ENCODE data around the gene HMX1. TPM values are rescaled to one million over a fixed set of nuclear protein-coding genes. Genes with fewer than 3 reads are reported as not detected.

The HMX1 gene
- total RNA-seq, 1 experiment from 2014 or later: not detected

DNA sequence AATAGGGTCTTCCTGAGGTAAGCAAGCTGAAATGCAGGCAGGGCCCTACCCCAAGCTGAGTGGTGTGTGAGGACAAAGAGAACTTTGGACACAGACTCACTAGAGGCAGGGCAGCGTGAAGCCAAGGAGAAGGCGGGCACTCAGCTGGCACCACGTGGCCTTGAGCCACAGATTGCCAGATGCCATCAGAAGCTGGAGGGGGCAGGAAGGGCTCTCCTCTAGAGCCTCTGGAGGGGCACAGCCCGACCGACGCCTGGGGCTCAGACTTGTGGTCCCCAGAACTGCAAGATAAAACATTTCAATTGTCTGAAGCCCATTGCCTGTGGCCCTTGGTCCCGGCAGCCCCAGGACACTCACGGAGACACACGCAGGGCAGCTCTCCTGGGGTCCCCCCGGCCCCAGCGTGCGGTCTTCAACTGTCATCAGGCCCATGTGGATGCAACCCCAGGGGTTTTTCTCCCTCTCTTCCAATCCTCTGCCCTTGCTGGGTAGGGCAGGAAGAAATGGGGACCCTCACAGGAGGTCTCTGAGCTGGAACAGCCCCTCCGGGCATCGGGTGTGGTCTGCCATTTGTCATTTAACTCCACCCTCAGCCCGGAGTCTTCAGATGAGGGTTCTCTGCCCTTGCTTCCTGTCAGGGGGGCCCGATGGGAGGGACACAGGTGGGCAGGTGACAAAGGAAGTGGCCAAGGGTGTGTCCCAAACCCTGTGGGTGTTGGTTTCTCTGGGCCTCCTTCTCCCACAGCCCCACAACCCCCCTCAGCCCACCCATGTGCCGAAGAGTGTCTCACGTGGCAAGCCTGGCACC is 22.2 kb downstream of the HMX1 start:
- DNase-seq (ENCODE audit: low spot score): no peak

DNA sequence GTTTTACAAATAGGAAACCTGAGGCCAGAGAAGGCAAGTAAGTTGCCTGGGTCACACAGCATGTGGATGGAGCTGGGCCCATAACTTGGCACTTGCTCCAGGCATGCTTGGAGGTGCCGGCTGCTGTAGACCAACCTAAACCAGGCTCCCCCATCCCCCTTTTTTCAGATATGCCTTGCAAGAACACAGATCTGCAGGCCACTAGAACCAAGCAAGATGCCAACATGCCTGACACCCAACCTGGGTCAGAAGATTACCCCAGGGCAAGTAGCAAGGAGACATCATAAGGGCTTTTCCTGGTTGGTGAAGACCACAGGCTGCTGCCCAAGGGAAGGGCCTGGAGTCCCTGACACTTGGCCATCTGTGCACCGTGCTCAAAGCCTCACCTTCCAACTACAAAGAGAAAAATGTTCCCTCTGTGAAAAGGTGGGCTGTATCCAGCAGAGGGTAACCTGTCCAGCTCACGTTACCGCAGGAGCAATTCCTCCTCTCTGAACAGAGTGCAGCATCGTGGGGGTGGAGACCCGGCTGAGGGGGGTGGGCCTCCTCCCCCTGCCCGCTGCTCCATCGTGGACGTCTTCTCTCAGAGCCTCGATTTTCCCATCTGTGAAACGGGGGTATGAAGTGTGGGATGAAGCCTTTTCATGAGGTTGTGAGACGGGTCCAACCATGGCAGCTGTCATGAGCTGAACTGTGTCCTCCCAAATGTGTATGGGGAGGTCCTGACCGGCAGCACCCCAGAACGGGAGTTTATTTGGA is 23.0 kb downstream of the HMX1 start:
- in situ Hi-C loops (cut with HindIII; ENCODE audit: low sequenced_read_pairs): no loop called here
- DNase-seq (ENCODE audit: low spot score): no peak

More for the DNA sequence above, 22.2 kb downstream of the HMX1 start:
- in situ Hi-C loops (cut with HindIII; ENCODE audit: low sequenced_read_pairs): no loop called here

DNA sequence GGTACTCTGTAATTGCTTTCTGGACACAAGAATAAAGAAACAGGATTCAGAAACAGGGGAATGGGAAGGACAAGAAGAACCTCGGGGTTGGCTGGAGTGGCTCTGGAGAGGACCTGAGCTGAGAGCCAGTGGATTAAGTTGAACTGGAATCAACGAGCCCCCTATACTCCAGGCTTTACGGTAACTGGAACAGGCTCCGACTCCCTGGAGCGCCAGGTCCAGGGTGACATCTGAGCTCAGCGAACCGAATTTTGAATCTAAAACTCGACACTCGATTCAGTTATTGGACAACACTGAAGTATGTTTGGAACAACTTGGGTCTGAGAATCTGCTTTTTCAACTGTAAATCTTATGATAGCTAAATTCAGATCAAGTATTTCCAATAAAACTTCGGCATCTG is 23.9 kb downstream of the HMX1 start:
- in situ Hi-C loops (cut with HindIII; ENCODE audit: low sequenced_read_pairs): no loop called here
- no peak for DNase-seq (ENCODE audit: low spot score)

DNA sequence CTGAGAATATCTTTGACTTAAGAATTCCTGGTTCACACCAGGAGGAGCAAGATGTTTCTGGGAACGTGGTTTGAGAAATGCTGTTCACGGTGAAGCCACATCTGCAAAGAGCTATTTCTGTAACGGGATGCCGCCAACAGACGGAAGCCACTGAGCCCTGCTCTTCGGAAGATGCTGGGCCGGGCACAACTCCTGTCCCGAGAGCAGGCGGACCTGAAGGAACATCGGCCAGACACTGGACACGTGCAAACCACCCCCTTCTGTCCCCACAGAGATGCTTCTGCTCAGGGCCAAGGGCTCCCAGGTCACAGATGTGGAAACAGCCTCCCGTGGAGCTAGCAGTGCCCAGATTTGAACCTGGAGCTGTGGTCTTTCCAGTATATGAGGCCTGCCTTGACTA is 24.3 kb downstream of the HMX1 start:
- DNase-seq (ENCODE audit: low spot score): no peak
- in situ Hi-C loops (cut with HindIII; ENCODE audit: low sequenced_read_pairs): no loop called here

DNA sequence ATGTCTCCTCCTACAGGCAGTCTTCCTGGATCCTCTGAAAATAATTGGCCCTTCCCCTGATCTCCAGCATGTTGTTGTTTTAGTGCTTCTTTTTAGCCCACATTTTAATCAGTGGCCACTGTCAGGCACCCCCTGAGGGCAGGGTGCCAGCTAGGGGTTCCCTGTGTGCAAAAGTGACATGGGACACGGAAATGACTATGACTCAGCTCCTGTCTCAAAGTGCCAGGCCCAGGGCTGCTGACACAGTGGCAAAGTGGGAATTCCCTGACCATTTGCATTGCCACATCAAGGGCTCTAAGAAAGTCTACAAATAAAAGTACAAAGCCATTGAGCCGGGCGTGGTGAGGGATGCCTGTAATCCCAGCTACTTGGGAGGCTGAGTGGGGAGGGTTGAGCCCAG is 24.8 kb downstream of the HMX1 start:
- DNase-seq (ENCODE audit: low spot score): no peak
- in situ Hi-C loops (cut with HindIII; ENCODE audit: low sequenced_read_pairs): no loop called here

DNA sequence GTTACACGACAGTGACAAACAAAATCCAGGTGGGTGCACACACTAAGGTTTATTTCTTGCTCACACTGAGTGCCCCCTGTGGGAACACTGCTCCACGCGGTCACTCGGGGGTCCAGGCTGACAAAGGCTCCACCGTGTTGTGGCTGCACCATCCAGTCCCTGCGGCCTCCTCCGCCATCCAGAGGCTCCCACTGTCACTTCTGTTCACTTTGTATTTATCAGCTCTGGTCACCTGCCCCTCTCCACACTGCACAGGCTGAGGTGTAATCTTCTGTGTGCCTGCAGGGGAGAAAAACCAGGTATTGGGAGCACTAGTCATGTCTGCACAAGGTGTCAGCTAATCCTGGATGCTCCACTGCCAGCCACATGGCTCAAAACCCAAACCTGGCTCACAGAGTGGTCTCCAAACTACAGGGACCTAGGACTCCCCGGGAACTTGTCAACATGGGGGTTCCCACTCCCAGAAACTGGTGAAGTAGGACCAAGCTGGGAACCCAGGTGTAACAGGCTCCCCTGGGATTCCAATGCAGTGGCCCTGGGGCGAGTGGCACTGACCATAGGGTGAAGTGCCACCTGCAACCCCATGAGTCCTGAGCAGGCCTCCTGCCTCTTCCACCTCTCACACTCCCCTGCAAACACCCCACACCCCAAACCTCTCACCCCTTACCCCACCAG is 25.5 kb downstream of the HMX1 start:
- in situ Hi-C loops (cut with HindIII; ENCODE audit: low sequenced_read_pairs): no loop called here
- DNase-seq (ENCODE audit: low spot score): no peak

DNA sequence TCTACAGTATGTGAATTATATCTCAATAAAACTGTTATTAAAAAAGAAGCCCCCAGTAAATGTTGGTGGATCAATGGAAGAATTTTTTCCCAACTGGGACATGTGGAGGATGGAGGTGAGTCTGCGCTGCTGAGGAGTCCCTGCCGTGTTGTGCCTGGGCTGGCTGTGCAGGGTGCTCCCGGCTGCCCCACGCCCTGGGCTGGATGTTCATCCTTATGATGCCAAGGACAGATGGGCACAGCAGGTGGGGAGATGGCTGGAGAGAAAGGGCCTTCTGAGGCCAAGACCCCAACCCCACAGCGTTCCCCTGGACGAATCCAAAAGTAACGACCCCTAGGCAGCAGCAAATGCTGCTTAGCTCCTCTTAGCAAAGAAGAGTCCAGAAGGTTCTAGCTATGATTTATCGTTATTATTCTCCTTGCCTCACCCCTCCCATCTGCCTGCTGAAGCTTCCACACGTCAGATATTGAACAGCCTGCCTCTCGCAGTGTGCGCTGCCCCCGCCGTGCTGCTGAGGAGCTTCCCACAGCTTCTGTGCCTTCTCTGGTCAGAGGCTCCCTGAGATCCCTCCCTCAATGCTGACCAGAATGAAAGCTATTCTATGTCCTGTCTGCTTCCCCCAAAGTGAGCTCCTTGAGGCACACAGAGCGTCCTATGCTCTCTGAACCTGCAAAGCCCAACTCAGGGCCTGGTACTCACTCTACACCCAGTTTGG is 26.5 kb downstream of the HMX1 start:
- DNase-seq (ENCODE audit: low spot score): no peak

DNA sequence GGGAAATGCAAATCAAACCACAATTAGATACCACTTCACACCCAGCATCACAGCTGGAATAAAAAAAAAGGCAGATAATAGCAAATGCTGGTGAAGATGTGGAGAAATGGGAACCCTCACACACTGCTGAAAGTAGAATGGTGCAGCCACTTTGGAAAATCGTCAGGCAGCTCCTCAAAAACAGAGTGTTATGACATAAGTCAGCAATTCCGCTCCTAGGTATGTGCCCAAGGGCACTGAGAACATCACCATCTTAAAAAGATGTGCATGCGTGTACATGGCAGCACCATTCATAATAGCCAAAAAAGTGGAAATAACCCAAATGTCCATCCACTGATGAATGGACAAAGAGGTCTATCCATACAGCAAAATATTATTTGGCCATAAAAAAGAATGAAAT is 28.0 kb downstream of the HMX1 start:
- no peak for DNase-seq (ENCODE audit: low spot score)
- in situ Hi-C loops (cut with HindIII; ENCODE audit: low sequenced_read_pairs): no loop called here

More for the DNA sequence above, 26.5 kb downstream of the HMX1 start:
- in situ Hi-C loops (cut with HindIII; ENCODE audit: low sequenced_read_pairs): no loop called here

DNA sequence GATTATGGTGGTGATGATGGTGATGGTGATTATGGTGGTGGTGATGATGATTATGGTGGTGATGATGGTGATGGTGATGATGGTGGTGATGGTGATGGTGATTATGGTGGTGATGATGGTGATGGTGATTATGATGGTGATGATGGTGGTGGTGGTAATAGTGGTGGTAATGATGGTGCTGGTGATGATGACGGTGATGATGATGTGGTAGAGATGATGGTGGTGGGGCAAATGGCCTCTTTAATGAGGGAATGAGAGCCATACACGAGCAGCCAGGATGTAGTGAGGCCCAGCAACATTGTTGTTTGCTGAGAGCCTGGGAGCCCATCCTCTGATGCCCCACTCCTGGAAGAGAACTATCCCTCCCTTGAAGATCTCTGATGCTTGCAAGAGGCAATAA is 29.0 kb downstream of the HMX1 start:
- in situ Hi-C loops (cut with HindIII; ENCODE audit: low sequenced_read_pairs): no loop called here
- no peak for DNase-seq (ENCODE audit: low spot score)

DNA sequence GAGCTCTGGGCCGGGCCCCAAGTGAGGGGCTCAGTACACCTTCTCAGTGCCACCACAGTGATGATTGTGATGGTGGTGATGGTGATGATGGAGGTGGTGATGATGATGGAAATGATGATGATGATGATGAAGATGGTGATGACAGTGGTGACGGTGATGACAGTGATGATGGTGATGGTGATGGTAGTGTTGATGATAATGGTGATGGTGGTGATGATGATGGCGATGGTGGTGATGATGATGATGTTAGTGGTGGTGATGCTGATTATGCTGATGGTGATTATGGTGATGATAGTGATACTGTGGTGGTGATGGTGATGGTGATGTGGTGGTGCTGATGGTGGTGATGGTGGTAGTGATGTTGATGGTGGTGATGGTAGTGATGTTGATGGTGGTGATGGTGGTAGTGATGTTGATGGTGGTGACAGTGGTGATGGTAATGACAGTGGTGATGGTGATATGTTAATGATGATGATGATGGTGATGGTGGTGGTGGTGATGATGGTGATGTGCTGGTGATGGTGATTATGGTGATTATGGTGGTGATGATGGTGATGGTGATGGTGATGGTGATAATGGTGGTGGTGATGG is 29.9 kb downstream of the HMX1 start:
- no peak for DNase-seq (ENCODE audit: low spot score)
- in situ Hi-C loops (cut with HindIII; ENCODE audit: low sequenced_read_pairs): no loop called here

DNA sequence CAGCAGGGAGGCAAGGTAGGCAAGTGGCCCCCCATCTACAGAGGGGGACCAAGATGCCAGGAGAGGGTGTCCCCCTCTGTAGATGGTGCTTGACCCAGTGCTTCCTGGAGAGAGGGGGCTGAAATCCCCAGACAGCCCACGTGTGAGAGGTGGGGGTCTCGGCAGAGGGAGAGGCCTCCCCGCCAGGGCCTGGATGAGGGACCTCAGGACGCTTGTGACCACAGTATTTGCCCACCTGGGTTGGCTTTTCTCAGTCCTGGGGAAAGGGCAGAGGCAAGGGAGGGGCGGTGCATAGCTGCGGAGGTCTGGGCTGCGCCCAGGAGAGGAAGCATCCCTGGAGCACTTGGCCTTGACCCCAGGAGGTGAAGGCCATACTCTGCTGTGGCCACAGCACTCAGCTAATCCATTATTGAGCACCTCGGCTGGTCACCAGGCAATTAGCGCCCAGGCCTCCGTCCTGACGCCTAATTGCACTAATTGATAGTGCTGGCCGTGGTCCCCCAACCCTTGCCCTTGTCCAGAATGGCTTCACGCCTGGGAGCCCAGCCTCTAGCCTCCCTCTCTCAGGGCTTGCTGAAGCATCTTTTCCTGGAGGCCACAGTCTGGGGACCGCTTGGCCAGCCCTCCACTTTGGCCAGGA is 30.7 kb downstream of the HMX1 start:
- no peak for DNase-seq (ENCODE audit: low spot score)
- in situ Hi-C loops (cut with HindIII; ENCODE audit: low sequenced_read_pairs): no loop called here

DNA sequence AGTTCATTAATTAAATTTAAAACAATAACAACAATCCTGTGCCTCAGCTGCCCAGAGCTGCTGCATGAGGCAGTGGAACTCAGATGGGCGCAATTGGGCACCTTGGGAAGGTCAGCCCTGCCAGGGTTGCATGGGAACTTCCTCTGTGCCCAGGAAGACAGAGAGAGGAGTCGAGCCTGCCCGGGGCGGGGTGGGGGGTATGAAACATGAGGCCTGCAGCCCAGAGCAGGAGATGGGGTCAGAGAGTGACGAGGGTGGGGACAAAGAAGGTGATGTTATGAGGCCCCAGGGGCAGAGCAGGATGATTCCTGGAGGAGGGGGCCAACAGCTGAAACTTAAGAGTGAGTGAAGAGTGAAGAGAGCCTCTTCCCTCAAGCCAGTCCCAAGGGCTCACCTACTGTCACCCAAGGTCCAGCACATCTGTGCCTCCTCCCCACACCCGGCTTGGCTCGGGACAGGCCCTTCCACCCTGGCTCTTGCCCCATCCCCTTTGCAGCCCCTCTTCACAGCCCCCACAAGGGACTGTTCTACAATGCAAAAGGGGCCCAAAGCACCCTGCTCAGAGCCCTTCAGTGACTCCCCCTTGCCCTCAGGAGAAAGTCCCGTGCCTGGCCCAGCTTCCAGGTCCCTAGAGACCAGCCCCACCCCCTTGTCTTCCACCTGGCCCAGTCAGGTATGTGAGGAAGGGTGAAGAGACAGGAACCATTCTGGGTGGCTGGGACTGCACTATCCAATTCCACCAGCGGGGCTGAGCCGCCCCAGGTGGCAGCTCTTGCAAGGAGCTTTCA is 31.4 kb downstream of the HMX1 start:
- in situ Hi-C loops (cut with HindIII; ENCODE audit: low sequenced_read_pairs): no loop called here
- DNase-seq (ENCODE audit: low spot score): no peak

DNA sequence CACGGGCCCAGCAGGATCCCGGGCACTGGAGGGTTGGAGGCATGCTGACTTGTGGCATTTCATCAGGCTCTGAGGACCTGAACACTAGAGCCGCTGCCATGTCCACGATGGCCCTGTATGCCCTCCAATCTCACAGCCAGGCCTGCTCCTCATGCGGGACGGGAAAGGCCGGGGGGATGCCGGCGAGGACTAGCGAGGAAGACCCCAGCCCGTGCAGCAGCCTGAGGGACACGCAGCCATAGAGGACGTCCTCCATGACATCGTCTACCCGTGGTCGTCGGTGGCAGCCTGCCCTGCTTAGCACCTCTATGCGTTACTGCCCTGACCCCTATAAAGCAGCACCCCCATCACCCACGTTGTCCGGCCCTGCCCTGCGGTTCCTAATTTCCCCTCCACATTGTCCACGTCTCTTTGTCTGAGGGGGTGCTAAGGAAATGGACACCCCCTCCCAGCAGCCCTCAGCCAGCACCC is 32.6 kb downstream of the HMX1 start:
- in situ Hi-C loops (cut with HindIII; ENCODE audit: low sequenced_read_pairs): no loop called here
- DNase-seq (ENCODE audit: low spot score): no peak

DNA sequence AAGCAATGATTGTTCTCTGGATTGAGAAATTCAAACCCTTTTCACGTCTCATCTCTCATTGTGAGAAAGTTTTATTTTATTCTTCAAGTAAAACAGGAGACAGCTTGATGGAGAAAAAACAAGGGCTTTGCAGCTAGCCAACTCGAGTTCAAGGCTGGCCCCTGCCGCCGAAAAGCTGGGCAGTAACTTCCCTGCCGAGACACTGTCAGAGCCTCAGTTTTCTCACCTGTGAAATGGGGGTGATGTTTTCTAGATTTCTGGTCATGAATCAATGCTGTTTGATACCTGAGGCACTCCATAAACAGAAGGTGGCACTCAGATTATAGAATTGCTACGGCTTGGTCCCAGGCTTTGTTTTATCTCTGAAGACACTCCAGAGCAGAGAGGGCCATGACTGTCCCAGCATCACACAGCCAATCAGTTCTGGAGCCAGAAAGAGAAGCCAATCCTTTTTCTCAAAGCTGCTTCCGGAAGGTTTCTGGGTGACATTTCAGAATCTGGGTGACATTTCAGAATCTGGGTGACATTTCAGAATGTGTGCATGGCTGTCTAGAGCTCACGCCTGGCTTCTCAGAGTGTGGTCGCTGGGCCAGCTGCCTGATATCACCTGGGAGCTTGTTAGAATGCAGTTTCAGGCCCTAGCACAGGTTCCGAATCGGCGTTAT is 33.2 kb downstream of the HMX1 start:
- DNase-seq (ENCODE audit: low spot score): no peak
- in situ Hi-C loops (cut with HindIII; ENCODE audit: low sequenced_read_pairs): no loop called here

DNA sequence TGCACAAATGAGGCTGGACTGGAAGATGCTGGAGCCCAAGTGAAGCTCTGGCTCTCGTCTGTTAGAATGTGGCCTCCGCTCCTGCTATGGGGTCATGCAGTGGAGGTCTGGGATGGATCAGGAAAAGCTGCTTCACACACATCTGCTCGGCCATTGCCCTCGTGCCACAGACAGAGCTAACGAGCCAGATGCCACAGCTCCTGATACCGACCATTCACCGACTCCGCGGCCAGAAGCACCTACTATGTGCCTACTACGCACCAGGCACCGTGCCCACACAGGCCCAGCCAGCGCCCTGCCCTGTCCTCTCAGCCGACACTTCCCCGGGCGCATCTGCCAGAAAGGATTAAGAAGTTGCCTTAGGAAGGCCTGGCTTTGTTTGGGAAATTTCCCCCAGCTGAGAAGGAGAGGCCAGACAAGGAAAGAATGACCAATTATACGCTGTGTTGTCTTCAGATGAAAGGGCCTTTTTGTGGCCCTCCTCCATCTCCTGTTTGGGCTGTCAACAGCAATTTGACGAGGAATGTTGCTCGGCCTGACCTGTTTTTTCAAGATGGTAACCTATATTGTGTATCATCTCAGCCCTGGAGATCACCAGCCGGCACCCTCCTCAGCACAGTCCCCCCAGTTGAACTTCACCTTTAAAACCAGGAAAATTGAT is 34.3 kb downstream of the HMX1 start:
- no peak for DNase-seq (ENCODE audit: low spot score)
- in situ Hi-C loops (cut with HindIII; ENCODE audit: low sequenced_read_pairs): no loop called here

DNA sequence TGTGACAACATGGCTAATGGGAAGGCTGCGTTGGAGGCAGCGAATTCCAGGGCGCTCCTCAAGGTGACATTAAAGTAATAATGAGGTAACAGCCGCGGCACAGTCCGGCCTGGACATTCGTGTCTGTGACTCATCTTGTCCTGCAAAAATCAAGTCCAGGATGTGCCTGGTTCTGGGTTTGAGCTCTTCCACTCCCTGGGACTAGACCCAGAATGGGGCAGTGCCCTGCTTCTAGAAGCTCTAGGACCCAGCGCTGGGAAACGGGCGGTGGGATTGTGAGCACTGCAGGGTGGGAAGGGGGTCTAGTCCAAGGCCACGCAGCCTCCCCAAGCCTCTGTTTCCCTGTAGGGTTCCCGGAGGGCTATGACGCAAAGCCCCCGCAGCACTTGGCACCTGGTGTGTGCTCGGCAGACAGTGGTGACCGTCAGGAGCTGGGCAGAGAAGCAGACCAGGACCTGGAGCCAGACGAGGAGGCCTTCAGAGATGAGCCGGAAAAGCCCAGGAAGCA is 34.9 kb downstream of the HMX1 start:
- no peak for DNase-seq (ENCODE audit: low spot score)
- in situ Hi-C loops (cut with HindIII; ENCODE audit: low sequenced_read_pairs): no loop called here
